GM12878 (cell line): ENCODE results near the gene CCSER1. TPM values are rescaled to one million over a fixed set of nuclear protein-coding genes. Genes with fewer than 3 reads are reported as not detected.

Experiments used
- ATAC-seq: fragments of 200-7000 bp; cut with Tn5 transposase; 3 replicates; pipeline ENCODE4 v1.9.1; 2020; ENCODE audit warnings: mild to moderate bottlenecking, moderate library complexity
- BruUV-seq: library from RNA; stranded (reverse); fragments of 400-500 nt; replicated peaks from 2 replicates; lab custom pipeline; 2021; lab: Mats Ljungman, UMichigan
- CTCF ChIA-PET: fragments of 300-600 bp; sonication (Branson Sonifier 250); formaldehyde crosslinking; extraction: SDS; loops from one replicate; lab custom pipeline; 2021; ENCODE audit warnings: inconsistent platforms; lab: Yijun Ruan, JAX
- POLR2A ChIA-PET: fragments of 350-600 bp; formaldehyde crosslinking; extraction: SDS; loops from one replicate; lab custom pipeline; 2021; ENCODE audit warnings: inconsistent platforms; lab: Charles Lee
- RAD21 ChIA-PET: fragments of 300-600 bp; sonication (Branson Sonifier 250); formaldehyde crosslinking; loops from one replicate; lab custom pipeline; 2023; ENCODE audit warnings: antibody characterized with exemption; ENCODE audit not compliant: unreplicated experiment; lab: Charles Lee
- SMC1A ChIA-PET: fragments of 300-600 bp; sonication (Branson Sonifier 250); formaldehyde crosslinking; loops from one replicate; lab custom pipeline; 2023; ENCODE audit not compliant: unreplicated experiment, uncharacterized antibody; lab: Charles Lee
- DNase-seq: peaks from one replicate; pipeline ENCODE4 v3.0.0-alpha.2; 2011; ENCODE audit warnings: low read depth, low spot score
- FAIRE-seq: peaks from 3 replicates; lab custom pipeline; 2011; peaks lifted over from hg19 to GRCh38; lab: Jason Lieb, UNC
- H2AFZ ChIP-seq: 2 replicates; pipeline ENCODE4 v1.6.0; 2011; ENCODE audit warnings: low read depth, low read length, control low read depth; ENCODE audit not compliant: control insufficient read depth
- H3K27ac ChIP-seq: 2 replicates; pipeline ENCODE4 v1.5.1; 2011; ENCODE audit warnings: control low read depth; ENCODE audit not compliant: control insufficient read depth, insufficient read depth
- H3K27me3 ChIP-seq, 2 experiments: replicated peaks in 1 of 2; 2 replicates each; pipeline versions ENCODE4 v1.6.0 to v1.6.1; 2011; ENCODE audit warnings: low read length in 1 of 2; ENCODE audit not compliant: control insufficient read depth in 2 of 2, insufficient read depth in 2 of 2
- H3K36me3 ChIP-seq, 2 experiments: 2 replicates each; pipeline ENCODE4 v1.5.1; 2011; ENCODE audit warnings: low read length in 1 of 2; ENCODE audit not compliant: control insufficient read depth in 2 of 2, insufficient read depth in 2 of 2
- H3K4me1 ChIP-seq: 2 replicates; pipeline ENCODE4 v1.6.1; 2011; ENCODE audit warnings: mild to moderate bottlenecking, low read length, moderate library complexity, mixed read lengths; ENCODE audit not compliant: control insufficient read depth, insufficient read depth
- H3K4me2 ChIP-seq: 2 replicates; pipeline ENCODE4 v1.6.0; 2011; ENCODE audit warnings: control low read depth; ENCODE audit not compliant: control insufficient read depth, insufficient read depth
- H3K4me3 ChIP-seq: fragments of 200-600 bp; sonication (generic); 2 replicates; pipeline ENCODE4 v1.5.1; 2016
- H3K79me2 ChIP-seq: 2 replicates; pipeline ENCODE4 v1.6.0; 2011; ENCODE audit warnings: low read length; ENCODE audit not compliant: control insufficient read depth, insufficient read depth
- H3K9ac ChIP-seq: 2 replicates; pipeline ENCODE4 v1.8.0; 2011; ENCODE audit warnings: low read length, control low read depth, mixed read lengths; ENCODE audit not compliant: control insufficient read depth, insufficient read depth
- H3K9me3 ChIP-seq: replicated peaks from 3 replicates; pipeline ENCODE4 v1.5.1; 2011; ENCODE audit warnings: mild to moderate bottlenecking, low read length; ENCODE audit not compliant: control insufficient read depth, insufficient read depth
- H4K20me1 ChIP-seq: 2 replicates; pipeline ENCODE4 v1.6.0; 2011; ENCODE audit not compliant: control insufficient read depth, insufficient read depth
- IKZF1 ChIP-seq: fragments of 450-650 bp; conservative IDR thresholded peaks from 2 replicates; pipeline ENCODE4 v1.6.1; 2017; ENCODE audit warnings: antibody characterized with exemption, mild to moderate bottlenecking
- IKZF2 ChIP-seq, 2 experiments: fragments of 450-650 bp; IDR thresholded peaks; 2 replicates each; pipeline ENCODE4 v1.6.1; 2017; ENCODE audit warnings: mild to moderate bottlenecking in 2 of 2, moderate library complexity in 2 of 2
- JUNB ChIP-seq: IDR thresholded peaks from 2 replicates; pipeline ENCODE4 v1.6.1; 2016; ENCODE audit warnings: antibody characterized with exemption, mild to moderate bottlenecking
- MTA2 ChIP-seq: fragments of 450-650 bp; IDR thresholded peaks from 2 replicates; pipeline ENCODE4 v1.6.1; 2016; ENCODE audit warnings: low read depth, mild to moderate bottlenecking, moderate library complexity
- RUNX3 ChIP-seq: IDR thresholded peaks from 2 replicates; pipeline ENCODE4 v1.6.1; 2012; ENCODE audit warnings: low read length, inconsistent platforms
- SMAD5 ChIP-seq: IDR thresholded peaks from 2 replicates; pipeline ENCODE4 v1.6.1; 2016; ENCODE audit warnings: antibody characterized with exemption, low read depth
- TCF7 ChIP-seq: IDR thresholded peaks from 2 replicates; pipeline ENCODE4 v1.6.1; 2014; ENCODE audit warnings: antibody characterized with exemption, borderline replicate concordance
- in situ Hi-C: fragments of 300-500 bp; cut with MboI; formaldehyde crosslinking; loops from 9 replicates; pipeline ENCODE4 v1.14.3; 2018; ENCODE audit warnings: mixed read lengths
- intact Hi-C: fragments of 100-400 bp; cut with micrococcal nuclease; formaldehyde crosslinking; loops from one replicate; pipeline ENCODE4 v1.14.2; 2022; ENCODE audit not compliant: unreplicated experiment
- polyA plus RNA-seq, 11 experiments: library from polyadenylated mRNA; depleted of rRNA in 4 of 11; unstranded in 6 of 11; stranded (reverse) in 5 of 11; fragments of >200 nt; fragmentation: Nextera tagmentation in 4 of 11; fragmentation: Illumina TruSeq in 1 of 11; extraction: Ambion mirVana in 4 of 11; extraction: Trizol in 1 of 11; gene quantifications; 1 replicate in 1 of 11; 2 replicates in 10 of 11; pipeline versions ENCODE4 v1.2.1 to v1.2.3, GENCODE V29; 2011 to 2016; ENCODE audit warnings: inconsistent platforms in 2 of 11, missing spikeins in 2 of 11, low read depth in 1 of 11
- total RNA-seq, 4 experiments: library from RNA; depleted of rRNA in 3 of 4; stranded (reverse); fragments of >200 nt in 3 of 4; fragmentation: Illumina TruSeq in 1 of 4; extraction: Trizol in 1 of 4; gene quantifications; 2 replicates each; pipeline versions ENCODE4 v1.2.1 to v1.2.3, GENCODE V29; 2013 to 2021
- TF ChIP-seq, protein P1 (sequence below): fragments of 450-650 bp; IDR thresholded peaks from 2 replicates; pipeline ENCODE4 v1.6.1; 2016; ENCODE audit warnings: mild to moderate bottlenecking

Gene CCSER1
- total and polyA plus RNA-seq, 10 of the 15 experiments (the other 5 are each of a cell fraction or from before 2014, with no cell fraction given), result 0.22 to 2.7 (median 1.0) TPM

GRCh38 chr4:90078440-90078839 is 48.8 kb upstream of the CCSER1 start:
- in situ Hi-C loops (no loop called here), intact Hi-C loops (no loop called here)
- ChIA-PET POLR2A (interaction anchor here (0.5 kb wide), 1 partner anchor 109 kb away, joined by 4 read pairs; no protein-coding TSS in a partner anchor), CTCF (no interaction called here), SMC1A (interaction anchor here (1.1 to 1.2 kb wide), 2 partner anchors 45 to 51 kb away, joined by 3 to 4 read pairs; no protein-coding TSS in a partner anchor), RAD21 (no interaction called here)
- no TSS peak for BruUV-seq
- Histone ChIP-seq H3K4me3 (no peak overlapping the region), H4K20me1 (no peaks in the 10 kb centered on the region), H3K4me1 (no peaks in the 10 kb centered on the region), H3K36me3 (no peaks in the 10 kb centered on the region), H3K79me2 (no peaks in the 10 kb centered on the region), H3K27me3 (0 out of 4 replicates have a peak, but pooled peaks cover 0 to 2% of the 10 kb centered on the region in 2 experiments), H3K9me3 (no peaks in the 10 kb centered on the region), H2AFZ (no peak overlapping the region), H3K27ac (no peak overlapping the region), H3K9ac (no peak overlapping the region), H3K4me2 (no peak overlapping the region)
- no peak for DNase-seq
- peak; percentile 85 for ATAC-seq
- peak; percentile 68 for FAIRE-seq
- TF ChIP-seq TCF7, result no peak
- no peak for TF ChIP-seq SMAD5
- TF ChIP-seq JUNB, result peak; percentile 59
- TF ChIP-seq MTA2, result peak; percentile 36; the same call in 1 of the 2 replicates
- TF ChIP-seq, protein P1, sequence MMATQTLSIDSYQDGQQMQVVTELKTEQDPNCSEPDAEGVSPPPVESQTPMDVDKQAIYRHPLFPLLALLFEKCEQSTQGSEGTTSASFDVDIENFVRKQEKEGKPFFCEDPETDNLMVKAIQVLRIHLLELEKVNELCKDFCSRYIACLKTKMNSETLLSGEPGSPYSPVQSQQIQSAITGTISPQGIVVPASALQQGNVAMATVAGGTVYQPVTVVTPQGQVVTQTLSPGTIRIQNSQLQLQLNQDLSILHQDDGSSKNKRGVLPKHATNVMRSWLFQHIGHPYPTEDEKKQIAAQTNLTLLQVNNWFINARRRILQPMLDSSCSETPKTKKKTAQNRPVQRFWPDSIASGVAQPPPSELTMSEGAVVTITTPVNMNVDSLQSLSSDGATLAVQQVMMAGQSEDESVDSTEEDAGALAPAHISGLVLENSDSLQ, result 0 out of 2 replicates have a peak, but pooled peaks have one; percentile 16
- TF ChIP-seq RUNX3, result 0 out of 2 replicates have a peak, but pooled peaks have one; percentile 5
- TF ChIP-seq IKZF2 (IDR thresholded peaks at IDR 0.05), result peak; percentile 29 to 39; a peak in 2 of 4 replicates
- TF ChIP-seq IKZF1, result 0 out of 2 replicates have a peak, but pooled peaks have one; percentile 14
- TF ChIP-seq, all 136 proteins: peak for 6
